Activated naive CD8-positive, alpha-beta T cell treated with anti-CD3 and anti-CD28 coated beads, Interleukin-2, amount 10 ng/mL, durations not matched to agents 7 days and 5 days (primary cell): ENCODE measurements around the gene SYT10. TPM values are rescaled to one million over a fixed set of nuclear protein-coding genes. Genes with fewer than 3 reads are reported as not detected.

Experiments
- ATAC-seq: fragments of 150-1000 bp; cut with Tn5 transposase; one replicate; pipeline ENCODE4 v1.10.0; 2021; ENCODE audit warnings: low read depth, moderate library complexity
- POLR2A ChIA-PET: fragments of 350-600 bp; sonication (Branson Sonifier 250); formaldehyde crosslinking; loops from one replicate; lab custom pipeline; 2021; ENCODE audit warnings: antibody characterized with exemption; lab: Charles Lee
- DNase-seq: peaks from one replicate; pipeline ENCODE4 v3.0.0; 2021
- H3K27ac Mint-ChIP-seq: one replicate; pipeline ENCODE4 v1.8.0; 2022; ENCODE audit warnings: mild to moderate bottlenecking, mixed read lengths
- H3K27me3 Mint-ChIP-seq: one replicate; pipeline ENCODE4 v1.8.0; 2022; ENCODE audit warnings: mild to moderate bottlenecking, moderate library complexity, mixed read lengths
- H3K36me3 Mint-ChIP-seq: one replicate; pipeline ENCODE4 v1.8.0; 2021; ENCODE audit warnings: mild to moderate bottlenecking, mixed read lengths
- H3K4me1 Mint-ChIP-seq: one replicate; pipeline ENCODE4 v1.8.0; 2021; ENCODE audit warnings: mixed read lengths
- H3K4me3 Mint-ChIP-seq: one replicate; pipeline ENCODE4 v1.8.0; 2022; ENCODE audit warnings: mild to moderate bottlenecking, moderate library complexity, mixed read lengths
- H3K9me3 Mint-ChIP-seq: one replicate; pipeline ENCODE4 v1.8.0; 2021; ENCODE audit warnings: mixed read lengths
- total RNA-seq, 2 experiments: library from RNA; stranded (reverse); gene quantifications; one replicate each; pipeline ENCODE4 v1.2.3, GENCODE V29; 2021

Gene SYT10, protein sequence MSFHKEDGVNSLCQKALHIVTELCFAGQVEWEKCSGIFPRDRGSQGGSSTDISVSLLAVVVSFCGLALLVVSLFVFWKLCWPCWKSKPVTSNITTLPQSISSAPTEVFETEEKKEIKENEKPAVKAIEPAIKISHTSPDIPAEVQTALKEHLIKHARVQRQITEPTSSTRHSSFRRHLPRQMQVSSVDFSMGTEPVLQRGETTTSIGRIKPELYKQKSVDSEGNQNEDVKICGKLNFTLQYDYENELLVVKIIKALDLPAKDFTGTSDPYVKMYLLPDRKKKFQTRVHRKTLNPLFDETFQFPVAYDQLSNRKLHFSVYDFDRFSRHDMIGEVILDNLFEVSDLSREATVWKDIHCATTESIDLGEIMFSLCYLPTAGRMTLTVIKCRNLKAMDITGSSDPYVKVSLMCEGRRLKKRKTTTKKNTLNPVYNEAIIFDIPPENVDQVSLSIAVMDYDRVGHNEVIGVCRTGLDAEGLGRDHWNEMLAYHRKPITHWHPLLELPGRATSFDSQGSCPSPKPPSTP
- not detected for total RNA-seq

- Mint-ChIP-seq H3K36me3 (no peaks in the 10 kb centered on the region), H3K4me3 (peak within 1 kb of the TSS; percentile 78), H3K27ac (no peak within 1 kb of the TSS), H3K9me3 (no peaks in the 10 kb centered on the region), H3K4me1 (peaks cover 4% of the 10 kb centered on the region), H3K27me3 (peaks cover 42% of the 10 kb centered on the region)
- ATAC-seq (no peak), DNase-seq (peak; percentile 32)
- POLR2A ChIA-PET, result no interaction called here
These were observed at the start of gene SYT10 for GRCh38 chr12:33439587-33440011. SYT10 (minus strand) TSS chr12:33439819; CDS start chr12:33439522, 297 bp downstream.

DNA sequence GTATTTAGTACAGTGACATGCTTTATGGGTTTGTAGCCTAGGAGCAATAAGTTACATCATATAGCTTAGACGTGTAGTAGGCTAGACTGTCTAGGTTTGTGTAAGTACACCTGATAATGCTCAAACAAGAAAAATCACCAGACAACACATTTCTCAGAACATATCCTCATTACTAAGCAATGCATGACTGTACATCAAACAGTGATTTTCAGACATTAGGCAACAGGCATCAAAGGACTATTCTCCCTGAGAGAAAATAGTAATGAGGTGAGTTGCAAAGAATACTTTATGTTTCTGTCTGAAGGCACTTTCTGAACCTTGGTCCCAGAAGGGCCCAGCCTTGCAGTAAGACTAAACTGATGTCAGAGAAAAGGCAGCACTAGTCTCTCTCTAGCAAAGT is 48.4 kb upstream of the SYT10 start:
- DNase-seq (no peak), ATAC-seq (no peak)
- H3K36me3 Mint-ChIP-seq, result no peaks in the 10 kb centered on the region
- H3K4me3 Mint-ChIP-seq, result no peak overlapping the region
- no peak overlapping the region for H3K27ac Mint-ChIP-seq
- peaks cover 8% of the 10 kb centered on the region for H3K9me3 Mint-ChIP-seq
- no peaks in the 10 kb centered on the region for H3K4me1 Mint-ChIP-seq
- H3K27me3 Mint-ChIP-seq, result no peaks in the 10 kb centered on the region
- POLR2A ChIA-PET, result no interaction called here

DNA sequence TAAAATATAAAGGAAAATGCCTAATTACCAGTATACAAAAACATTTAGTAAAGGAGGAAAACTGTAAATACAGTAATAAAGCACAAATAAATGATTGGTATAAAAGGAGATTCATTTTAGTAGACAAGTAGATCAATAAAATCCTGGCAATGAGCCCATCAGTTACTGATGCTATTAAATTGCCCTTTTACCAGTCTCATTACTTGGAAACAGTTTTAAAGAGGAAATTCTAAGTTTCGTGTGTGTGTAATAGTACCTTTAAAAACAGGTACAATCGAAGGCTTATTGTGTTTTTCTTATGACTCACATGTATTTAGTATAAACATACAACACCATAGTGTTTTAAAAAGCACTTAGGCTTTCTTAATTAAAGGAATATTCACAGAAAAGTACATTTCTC is 46.4 kb upstream of the SYT10 start:
- Mint-ChIP-seq H3K9me3 (peaks cover 4% of the 10 kb centered on the region), H3K27ac (no peak overlapping the region), H3K36me3 (no peaks in the 10 kb centered on the region), H3K4me3 (no peak overlapping the region), H3K4me1 (no peaks in the 10 kb centered on the region), H3K27me3 (no peaks in the 10 kb centered on the region)
- DNase-seq (no peak), ATAC-seq (no peak)
- POLR2A ChIA-PET, result no interaction called here

DNA sequence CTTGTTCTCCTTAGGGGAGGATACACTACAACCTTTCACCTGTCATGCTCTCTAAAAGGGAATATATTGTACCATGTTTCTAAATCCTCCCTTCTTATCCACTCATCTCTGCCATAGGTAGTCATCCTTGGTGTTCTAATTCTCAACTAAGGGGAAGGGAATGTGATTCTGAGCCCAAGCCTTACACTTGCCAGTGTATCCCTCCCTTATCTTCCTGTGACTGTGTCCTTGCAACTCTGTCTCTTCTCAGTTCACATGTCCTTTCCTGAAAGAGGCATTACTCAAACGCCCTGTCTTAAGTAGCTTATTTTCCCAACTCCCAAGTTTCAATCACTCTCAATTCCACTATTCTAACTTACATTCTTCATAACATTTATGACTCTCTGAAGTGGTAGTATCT is 44.5 kb upstream of the SYT10 start:
- Mint-ChIP-seq H3K4me3 (no peak overlapping the region), H3K36me3 (no peaks in the 10 kb centered on the region), H3K27ac (no peak overlapping the region), H3K4me1 (no peaks in the 10 kb centered on the region), H3K27me3 (no peaks in the 10 kb centered on the region), H3K9me3 (no peaks in the 10 kb centered on the region)
- POLR2A ChIA-PET, result no interaction called here
- ATAC-seq (no peak), DNase-seq (no peak)

GRCh38 chr12:33480366-33480765 is 40.7 kb upstream of the SYT10 start:
- H3K27me3 Mint-ChIP-seq, result no peaks in the 10 kb centered on the region
- no peak for DNase-seq
- POLR2A ChIA-PET, result no interaction called here
- no peaks in the 10 kb centered on the region for H3K9me3 Mint-ChIP-seq
- ATAC-seq, result no peak
- H3K4me1 Mint-ChIP-seq, result no peaks in the 10 kb centered on the region
- no peak overlapping the region for H3K27ac Mint-ChIP-seq
- no peaks in the 10 kb centered on the region for H3K36me3 Mint-ChIP-seq
- no peak overlapping the region for H3K4me3 Mint-ChIP-seq

DNA sequence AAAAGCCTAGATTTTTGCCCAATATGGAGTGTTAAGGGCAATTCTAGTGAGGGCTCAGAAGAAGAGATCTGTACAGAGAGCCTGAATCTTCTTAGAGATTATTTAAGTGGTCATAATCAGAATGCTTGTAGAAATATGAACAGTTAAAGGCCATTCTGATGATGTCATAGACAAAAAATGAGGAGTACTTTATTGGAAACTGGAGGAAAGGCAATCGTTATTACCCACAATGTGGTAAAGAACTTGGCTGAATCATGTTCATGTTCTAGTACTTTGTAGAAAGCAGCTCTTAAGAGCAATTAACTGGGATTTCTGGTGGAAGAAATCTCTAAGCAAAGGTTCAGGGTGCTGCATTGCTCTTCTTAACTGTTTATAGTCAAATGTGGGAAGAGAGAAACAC is 36.4 kb upstream of the SYT10 start:
- no peak for ATAC-seq
- POLR2A ChIA-PET, result no interaction called here
- Mint-ChIP-seq H3K36me3 (no peaks in the 10 kb centered on the region), H3K9me3 (no peaks in the 10 kb centered on the region), H3K4me1 (no peaks in the 10 kb centered on the region), H3K4me3 (no peak overlapping the region), H3K27ac (no peak overlapping the region), H3K27me3 (no peaks in the 10 kb centered on the region)
- no peak for DNase-seq

GRCh38 chr12:33472299-33472698 is 32.7 kb upstream of the SYT10 start:
- no peak overlapping the region for H3K4me3 Mint-ChIP-seq
- H3K36me3 Mint-ChIP-seq, result no peaks in the 10 kb centered on the region
- H3K4me1 Mint-ChIP-seq, result no peaks in the 10 kb centered on the region
- no peaks in the 10 kb centered on the region for H3K9me3 Mint-ChIP-seq
- H3K27ac Mint-ChIP-seq, result no peak overlapping the region
- no peaks in the 10 kb centered on the region for H3K27me3 Mint-ChIP-seq
- DNase-seq (no peak), ATAC-seq (no peak)
- POLR2A ChIA-PET, result no interaction called here

GRCh38 chr12:33455096-33455495 is 15.5 kb upstream of the SYT10 start:
- H3K36me3 Mint-ChIP-seq, result no peaks in the 10 kb centered on the region
- no peak overlapping the region for H3K4me3 Mint-ChIP-seq
- H3K27me3 Mint-ChIP-seq, result no peaks in the 10 kb centered on the region
- POLR2A ChIA-PET, result no interaction called here
- DNase-seq, result no peak
- ATAC-seq, result no peak
- H3K4me1 Mint-ChIP-seq, result no peaks in the 10 kb centered on the region
- H3K27ac Mint-ChIP-seq, result no peak overlapping the region
- peaks cover 2% of the 10 kb centered on the region for H3K9me3 Mint-ChIP-seq

GRCh38 chr12:33450480-33450879 is 10.9 kb upstream of the SYT10 start:
- Mint-ChIP-seq H3K27ac (no peak overlapping the region), H3K27me3 (no peaks in the 10 kb centered on the region), H3K4me3 (no peak overlapping the region), H3K4me1 (no peaks in the 10 kb centered on the region), H3K36me3 (no peaks in the 10 kb centered on the region), H3K9me3 (peaks cover 2% of the 10 kb centered on the region)
- ATAC-seq, result no peak
- POLR2A ChIA-PET, result no interaction called here
- no peak for DNase-seq

DNA sequence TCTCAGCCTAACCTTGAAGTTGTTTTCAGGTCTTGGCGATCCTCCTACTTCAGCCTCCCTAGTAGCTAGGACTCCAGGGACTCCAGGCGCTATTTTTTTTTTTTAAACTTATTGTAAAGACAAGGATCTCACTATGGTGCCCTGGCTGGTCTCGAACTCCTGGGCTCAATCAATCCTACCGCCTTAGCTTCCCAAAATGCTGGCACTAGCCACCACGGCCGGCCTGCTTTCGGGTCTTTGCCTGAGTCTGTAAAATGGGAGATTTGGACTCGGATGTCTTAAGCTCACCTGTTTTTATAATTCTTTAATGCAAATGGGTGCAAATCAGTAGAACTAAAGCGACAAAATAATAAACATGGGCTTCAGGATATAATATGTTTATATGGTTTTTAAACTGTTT is 858 bp upstream of the SYT10 start:
- no peak for ATAC-seq
- Mint-ChIP-seq H3K9me3 (no peaks in the 10 kb centered on the region), H3K27ac (no peak overlapping the region), H3K27me3 (peaks cover 42% of the 10 kb centered on the region), H3K4me3 (peak overlapping the region; percentile 66), H3K4me1 (peaks cover 4% of the 10 kb centered on the region), H3K36me3 (no peaks in the 10 kb centered on the region)
- no peak for DNase-seq
- POLR2A ChIA-PET, result no interaction called here

GRCh38 chr12:33438851-33439586 is 600 bp downstream of the SYT10 start:
- H3K9me3 Mint-ChIP-seq, result no peaks in the 10 kb centered on the region
- H3K36me3 Mint-ChIP-seq, result no peaks in the 10 kb centered on the region
- no peak overlapping the region for H3K27ac Mint-ChIP-seq
- H3K4me1 Mint-ChIP-seq, result peaks cover 4% of the 10 kb centered on the region
- ATAC-seq, result no peak
- H3K27me3 Mint-ChIP-seq, result peaks cover 42% of the 10 kb centered on the region
- POLR2A ChIA-PET, result no interaction called here
- peak; percentile 35 for DNase-seq
- H3K4me3 Mint-ChIP-seq, result peak overlapping the region; percentile 78

DNA sequence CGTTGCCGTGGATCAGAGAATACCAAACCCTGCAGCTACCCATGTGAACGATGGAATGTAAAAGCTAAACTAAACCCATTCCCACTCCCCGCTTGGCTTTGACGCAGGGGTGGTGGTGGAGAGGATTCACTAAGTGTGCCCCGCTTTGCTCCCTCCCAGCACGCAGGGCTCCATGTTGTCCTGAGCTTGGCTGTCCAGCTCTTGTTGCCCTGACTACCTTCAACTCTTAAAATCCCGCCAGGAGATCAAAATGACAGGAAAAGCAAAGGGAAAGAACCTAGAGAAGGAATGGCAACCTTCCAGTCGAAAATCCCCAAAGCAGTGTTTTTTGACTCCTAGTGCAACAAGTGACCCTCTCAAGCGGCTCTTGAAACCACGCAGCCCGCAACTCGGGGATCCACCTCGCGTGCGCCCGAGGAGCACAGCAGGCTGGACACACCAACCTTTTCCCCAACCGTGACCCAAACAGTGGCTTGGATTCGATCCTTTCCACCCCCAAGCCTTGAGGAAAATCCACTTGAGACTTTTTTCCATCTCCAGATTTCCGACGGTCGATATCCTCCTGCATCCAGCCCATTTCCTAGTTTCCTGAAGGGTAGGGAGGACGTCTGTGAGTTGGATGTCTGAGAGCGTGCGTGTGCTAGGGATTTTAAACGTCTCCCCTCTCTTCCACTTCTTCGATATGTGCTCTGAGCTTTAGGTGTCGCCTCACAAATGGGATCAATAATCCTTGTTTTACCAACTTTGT is 1.4 kb downstream of the SYT10 start:
- Mint-ChIP-seq H3K27ac (no peak overlapping the region), H3K4me3 (no peak overlapping the region), H3K9me3 (no peaks in the 10 kb centered on the region), H3K4me1 (peaks cover 4% of the 10 kb centered on the region), H3K27me3 (peaks cover 42% of the 10 kb centered on the region), H3K36me3 (no peaks in the 10 kb centered on the region)
- POLR2A ChIA-PET, result no interaction called here
- DNase-seq (no peak), ATAC-seq (no peak)

GRCh38 chr12:33437598-33437997 is 2.0 kb downstream of the SYT10 start:
- no peak for ATAC-seq
- Mint-ChIP-seq H3K4me1 (peaks cover 4% of the 10 kb centered on the region), H3K4me3 (no peak overlapping the region), H3K9me3 (no peaks in the 10 kb centered on the region), H3K36me3 (no peaks in the 10 kb centered on the region), H3K27ac (no peak overlapping the region), H3K27me3 (peaks cover 42% of the 10 kb centered on the region)
- POLR2A ChIA-PET, result no interaction called here
- DNase-seq, result no peak
